Measurements from ENCODE around the gene GABBR2.

GABBR2 gene

DNA sequence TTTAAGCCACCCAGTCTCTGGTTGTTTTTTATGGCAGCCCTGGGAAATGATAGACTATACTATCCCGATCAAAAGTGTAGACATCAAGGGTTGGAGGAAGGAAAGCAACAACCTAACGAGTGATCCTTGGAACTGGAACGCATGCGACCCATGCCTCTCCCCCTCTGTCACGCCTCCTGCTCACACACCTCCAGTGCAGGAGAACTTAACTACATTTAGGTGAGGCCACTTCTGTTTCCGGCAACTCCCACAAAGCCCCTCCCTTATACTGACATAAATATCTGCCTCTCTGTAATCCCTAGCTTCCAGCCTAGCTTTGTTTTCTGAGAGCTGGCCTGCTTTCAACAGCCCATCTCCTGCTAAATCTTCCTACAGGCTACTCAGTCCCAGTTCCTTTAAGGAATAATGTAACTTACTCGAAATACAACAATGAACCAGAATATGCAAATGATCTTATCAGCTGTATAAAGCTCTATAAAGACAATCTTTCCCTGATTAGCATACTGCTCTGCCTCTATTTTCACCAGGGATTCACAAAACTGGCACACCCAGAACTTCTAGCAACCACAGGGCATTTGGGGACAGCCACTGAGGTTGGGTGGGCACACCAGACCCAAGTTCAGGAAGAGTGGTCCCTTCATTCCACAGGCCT lies 73.9 kb downstream of the GABBR2 start:
- no peak for DNase-seq (ENCODE audit: low read depth in 2 of 2)

GRCh38 chr9:98632839-98633238 lies 75.9 kb downstream of the GABBR2 start:
- DNase-seq (ENCODE audit: low read depth in 2 of 2) = no peak

DNA sequence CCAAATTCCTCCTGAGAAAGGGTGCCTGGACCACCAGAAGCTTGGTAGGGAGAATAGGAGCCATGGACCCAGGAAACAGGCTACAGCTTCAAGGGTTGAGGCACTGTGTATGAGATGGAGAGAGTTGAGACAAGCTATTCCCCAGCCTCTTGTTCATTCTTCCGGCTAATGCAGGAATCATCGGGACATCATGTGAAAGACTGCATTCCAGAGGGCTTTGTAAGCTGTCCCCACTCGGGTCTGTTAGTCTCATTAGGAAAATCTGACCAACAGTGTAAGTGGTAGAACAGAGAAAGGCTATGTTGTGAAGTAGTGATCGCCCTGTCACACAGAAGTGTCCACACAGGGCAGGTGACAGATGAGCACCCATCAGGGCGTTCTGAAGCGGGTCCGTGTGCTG lies 81.4 kb downstream of the GABBR2 start:
- no peak for DNase-seq (ENCODE audit: low read depth in 2 of 2)

DNA sequence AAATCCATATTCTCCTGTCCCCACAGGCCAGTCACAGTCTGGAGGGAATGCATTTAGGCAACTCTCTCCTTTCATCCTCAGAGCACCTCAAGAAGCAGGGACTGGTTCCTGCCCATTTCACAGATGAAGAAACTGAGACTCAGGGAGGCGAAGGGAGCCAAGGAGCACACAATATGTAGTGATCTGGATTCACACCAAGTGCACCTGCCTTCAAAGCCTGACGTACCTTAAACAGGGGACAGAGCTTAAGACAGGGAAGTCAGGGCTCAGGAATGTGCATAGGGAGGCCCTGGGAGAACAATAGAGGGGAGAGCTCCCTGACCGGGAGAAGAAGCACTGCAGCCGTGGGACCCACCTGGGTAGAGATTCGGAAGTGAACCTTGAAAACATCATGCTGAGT lies 83.0 kb downstream of the GABBR2 start:
- no peak for DNase-seq (ENCODE audit: low read depth in 2 of 2)

- DNase-seq (ENCODE audit: low read depth in 2 of 2) = no peak
Measured at GRCh38 chr9:98619788-98620187, 88.9 kb downstream of the GABBR2 start.

DNA sequence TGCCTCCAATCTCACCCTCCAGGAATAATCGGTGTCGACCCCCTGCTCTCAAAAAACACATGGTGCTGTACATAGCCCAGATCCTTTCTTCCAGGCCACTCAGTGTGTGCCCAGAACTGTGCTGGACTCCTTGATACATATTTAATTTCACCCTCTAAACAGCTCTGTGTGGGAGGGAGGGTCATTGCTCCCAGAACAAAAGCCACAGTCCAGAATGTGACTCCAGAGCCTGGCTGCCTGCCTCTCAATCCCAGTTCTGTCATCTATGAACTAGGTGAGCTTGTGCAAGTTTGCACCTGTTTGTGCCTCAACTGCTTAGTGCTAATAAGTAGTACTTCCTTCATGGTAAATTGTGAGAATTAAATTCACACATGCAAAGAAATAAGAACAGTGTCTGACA lies 93.1 kb downstream of the GABBR2 start:
- DNase-seq (ENCODE audit: low read depth in 2 of 2) = no peak

DNA sequence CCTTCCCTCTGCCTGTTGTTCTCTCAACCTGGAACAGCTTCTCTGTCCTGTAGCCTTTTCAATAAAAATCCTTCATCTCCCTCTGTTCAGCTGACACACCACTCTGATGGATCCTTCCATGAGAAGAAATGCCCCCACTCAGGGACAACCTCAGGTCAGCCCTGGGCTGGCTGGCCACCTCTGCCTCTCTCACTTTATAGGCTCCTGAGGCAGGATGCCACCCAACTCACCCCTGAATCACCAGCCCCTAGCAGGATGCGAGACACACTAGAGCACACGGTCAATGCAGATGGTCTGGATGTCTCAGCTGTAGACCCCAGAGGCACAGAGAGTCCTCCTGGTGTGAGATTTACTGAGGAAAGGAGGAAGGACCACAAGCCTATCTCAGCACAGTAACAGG lies 93.8 kb downstream of the GABBR2 start:
- DNase-seq (ENCODE audit: low read depth in 2 of 2) = no peak

GRCh38 chr9:98612061-98612752 lies 96.5 kb downstream of the GABBR2 start:
- DNase-seq (ENCODE audit: low read depth in 2 of 2) = no peak

- DNase-seq (ENCODE audit: low read depth in 2 of 2) = no peak
Measured at GRCh38 chr9:98611319-98611718, 97.4 kb downstream of the GABBR2 start.

DNA sequence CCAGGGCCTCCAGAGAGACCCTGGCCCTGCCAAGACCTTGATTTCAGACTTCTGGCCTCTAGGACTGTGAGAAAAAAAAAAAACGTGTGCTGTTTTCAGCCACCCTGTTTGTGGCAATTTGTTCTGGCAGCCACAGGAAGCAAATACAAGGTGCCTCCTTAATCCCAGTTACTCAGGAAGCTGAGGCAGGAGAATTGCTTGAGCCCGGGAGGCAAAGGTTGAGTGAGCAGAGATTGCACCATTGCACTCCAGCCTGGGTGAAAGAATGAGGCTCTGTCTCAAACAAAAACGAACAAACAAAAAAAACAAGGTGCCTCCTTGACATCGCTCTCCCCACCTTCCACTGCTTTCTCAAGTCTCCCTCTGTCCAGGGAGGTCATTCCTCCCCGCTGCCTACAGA lies 98.0 kb downstream of the GABBR2 start:
- no peak for DNase-seq (ENCODE audit: low read depth in 2 of 2)

DNA sequence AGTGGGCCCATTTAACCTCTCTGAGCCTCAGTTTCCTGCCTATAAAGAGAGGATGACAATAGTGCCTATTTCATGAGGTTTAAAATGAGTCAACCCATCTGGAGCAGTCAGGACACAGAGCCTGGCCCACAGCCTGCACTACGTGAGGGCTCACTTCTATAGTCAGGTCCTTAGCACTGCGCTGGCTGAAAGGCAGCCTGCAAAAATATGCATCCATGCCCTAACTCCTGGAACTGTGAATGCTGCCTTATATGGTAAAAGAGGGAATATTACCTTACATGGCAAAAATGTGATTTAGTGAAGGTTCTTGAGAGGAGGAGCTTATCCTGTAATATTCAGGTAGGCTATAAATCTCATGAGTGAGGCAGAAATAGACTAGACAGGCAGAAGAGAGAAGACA lies 98.5 kb downstream of the GABBR2 start:
- no peak for DNase-seq (ENCODE audit: low read depth in 2 of 2)

DNA sequence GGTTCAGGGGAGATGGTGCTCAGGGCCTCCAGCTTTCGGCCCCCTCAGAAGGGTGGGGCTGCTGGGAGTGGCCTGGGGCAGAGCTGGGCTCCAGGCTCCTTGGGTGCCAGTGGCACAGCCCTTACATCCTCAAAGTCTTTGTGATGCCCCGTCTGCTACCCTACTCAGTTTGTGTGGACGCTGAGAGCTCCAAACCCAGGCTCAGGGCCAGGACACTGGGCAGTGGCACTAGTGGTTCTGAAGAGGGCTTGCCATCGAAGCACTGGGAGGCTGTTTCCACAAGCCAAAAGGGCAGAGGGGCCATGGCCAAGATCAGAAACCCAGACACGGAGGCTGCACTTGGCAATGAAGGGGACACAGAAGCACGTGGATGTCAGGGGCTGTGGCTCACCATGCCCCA lies 99.1 kb downstream of the GABBR2 start:
- DNase-seq (ENCODE audit: low read depth in 2 of 2) = no peak

DNA sequence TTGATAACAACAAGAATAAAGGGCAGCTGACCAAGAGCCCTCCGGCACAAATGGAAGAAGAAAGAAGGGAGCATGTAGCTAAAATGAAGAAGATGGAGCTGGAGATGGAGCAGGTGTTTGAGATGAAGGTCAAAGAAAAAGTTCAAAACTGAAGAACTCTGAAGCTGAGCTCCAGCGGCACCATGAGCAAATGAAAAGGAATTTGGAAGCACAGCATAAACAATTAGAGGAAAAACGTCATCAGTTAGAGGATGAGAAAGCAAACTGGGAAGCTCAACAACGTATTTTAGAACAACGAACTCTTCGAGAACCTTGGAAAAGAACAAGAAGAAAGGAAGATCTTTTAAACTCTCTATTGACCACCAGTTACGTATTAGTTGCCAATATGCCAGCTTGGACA lies 100.9 kb downstream of the GABBR2 start:
- DNase-seq (ENCODE audit: low read depth in 2 of 2) = no peak

DNA sequence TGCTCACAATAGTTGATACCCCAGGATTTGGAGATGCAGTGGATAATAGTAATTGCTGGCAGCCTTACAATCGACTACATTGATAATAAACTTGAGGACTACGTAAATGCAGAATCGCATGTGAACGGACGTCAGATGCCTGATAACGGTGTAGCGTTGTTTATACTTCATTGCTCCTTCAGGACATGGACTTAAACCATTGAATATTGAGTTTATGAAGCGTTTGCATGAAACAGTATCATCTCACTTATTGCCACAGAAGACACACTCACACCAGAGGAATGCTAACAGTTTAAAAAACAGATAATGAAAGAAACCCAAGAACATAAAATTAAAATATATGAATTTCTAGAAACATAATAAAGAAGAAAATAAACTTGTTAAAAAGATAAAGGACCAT lies 101.6 kb downstream of the GABBR2 start:
- no peak for DNase-seq (ENCODE audit: low read depth in 2 of 2)

GRCh38 chr9:98606730-98607129 lies 102.0 kb downstream of the GABBR2 start:
- DNase-seq (ENCODE audit: low read depth in 2 of 2) = no peak

GRCh38 chr9:98605116-98605515 lies 103.6 kb downstream of the GABBR2 start:
- no peak for DNase-seq (ENCODE audit: low read depth in 2 of 2)

GRCh38 chr9:98603821-98604383 lies 104.8 kb downstream of the GABBR2 start:
- DNase-seq (ENCODE audit: low read depth in 2 of 2) = no peak

DNA sequence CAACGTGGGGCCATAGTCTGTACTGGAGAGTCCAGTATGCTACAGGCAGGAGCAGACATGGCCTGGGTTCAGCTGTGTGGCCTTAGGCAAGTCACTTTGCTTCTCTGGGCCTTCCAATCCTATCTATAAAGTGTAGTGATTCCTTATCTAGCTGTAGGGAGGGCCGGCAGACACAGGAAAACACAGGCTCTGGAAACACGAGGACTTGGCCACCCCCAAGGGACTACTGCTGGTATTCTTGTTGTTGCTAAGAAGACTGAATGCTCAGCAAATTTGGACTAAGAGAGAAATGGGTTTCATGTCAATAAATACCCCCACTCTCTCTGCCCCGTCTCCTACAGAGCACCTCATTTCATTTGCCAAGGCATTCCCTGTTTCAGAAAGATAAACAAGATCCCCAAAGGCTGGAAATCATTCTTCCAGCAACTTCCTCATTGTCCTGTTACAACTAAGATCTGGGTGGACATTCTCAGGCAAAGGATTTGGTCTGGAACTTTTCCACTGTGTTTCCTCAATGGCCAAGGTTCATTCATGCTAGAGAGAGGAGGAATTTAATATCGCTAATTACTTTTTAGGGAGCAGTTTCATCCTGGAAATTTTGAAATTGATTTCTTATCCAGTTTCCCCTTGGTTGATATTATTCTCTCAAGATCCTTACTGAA lies 105.8 kb downstream of the GABBR2 start:
- DNase-seq (ENCODE audit: low read depth in 2 of 2) = no peak

GRCh38 chr9:98600631-98601030 lies 108.1 kb downstream of the GABBR2 start:
- no peak for DNase-seq (ENCODE audit: low read depth in 2 of 2)

DNA sequence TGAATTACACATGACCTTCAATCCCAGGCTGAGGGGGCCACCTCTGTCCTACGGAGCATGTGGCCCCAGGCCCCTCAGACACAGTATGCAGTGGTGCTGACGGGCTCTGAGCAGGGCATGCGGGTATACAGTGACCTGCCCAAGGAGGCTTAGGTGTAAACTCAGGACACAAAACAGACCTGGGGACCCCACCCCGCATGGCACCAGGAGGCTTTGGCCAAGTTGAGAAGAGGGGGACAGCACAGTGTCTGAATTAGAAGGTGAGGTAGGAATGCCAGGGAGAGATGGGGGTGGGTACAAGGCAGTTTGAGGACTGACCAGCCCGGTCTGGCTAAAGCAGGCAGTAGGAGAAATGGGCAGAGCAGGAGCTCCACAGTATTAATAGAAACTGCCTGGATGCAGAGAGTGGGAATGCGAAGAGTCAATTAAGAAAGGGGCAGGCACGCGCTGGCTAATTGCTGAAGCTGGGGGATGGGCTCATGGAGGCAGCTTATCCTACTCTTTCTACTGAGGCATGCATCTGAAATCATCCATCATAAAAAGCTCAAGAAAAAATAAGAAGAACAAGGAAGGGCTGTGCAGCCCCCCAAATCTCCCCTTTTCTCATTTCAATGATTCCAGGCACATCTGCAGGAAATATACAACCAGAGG lies 109.0 kb downstream of the GABBR2 start:
- DNase-seq (ENCODE audit: low read depth in 2 of 2) = no peak

GRCh38 chr9:98598861-98599260 lies 109.9 kb downstream of the GABBR2 start:
- no peak for DNase-seq (ENCODE audit: low read depth in 2 of 2)

- DNase-seq (ENCODE audit: low read depth in 2 of 2) = no peak
Measured at GRCh38 chr9:98597236-98597771, 111.4 kb downstream of the GABBR2 start.

Measured in stimulated activated CD8-positive, alpha-beta memory T cell treated with anti-CD3 and anti-CD28 coated beads, Interleukin-2, amount 100 ng/mL, for 48 hours (primary cell).